ENCODE results near the gene FRMPD4.

FRMPD4 gene

GRCh38 chrX:12372111-12372510 is 233.8 kb downstream of the FRMPD4 start:
- DNase-seq = no peak

GRCh38 chrX:12374286-12374685 is 236.0 kb downstream of the FRMPD4 start:
- no peak for DNase-seq

GRCh38 chrX:12378253-12378652 is 240.0 kb downstream of the FRMPD4 start:
- no peak for DNase-seq

GRCh38 chrX:12378706-12379105 is 240.4 kb downstream of the FRMPD4 start:
- no peak for DNase-seq

GRCh38 chrX:12379671-12380070 is 241.4 kb downstream of the FRMPD4 start:
- DNase-seq = no peak

GRCh38 chrX:12383196-12383595 is 244.9 kb downstream of the FRMPD4 start:
- no peak for DNase-seq

- no peak for DNase-seq
Measured at GRCh38 chrX:12390301-12390700, 252.0 kb downstream of the FRMPD4 start.

GRCh38 chrX:12396584-12396983 is 258.3 kb downstream of the FRMPD4 start:
- DNase-seq = no peak

GRCh38 chrX:12400218-12400617 is 261.9 kb downstream of the FRMPD4 start:
- DNase-seq = no peak

GRCh38 chrX:12401252-12401651 is 263.0 kb downstream of the FRMPD4 start:
- DNase-seq = no peak

GRCh38 chrX:12403474-12404082 is 265.3 kb downstream of the FRMPD4 start:
- no peak for DNase-seq

- DNase-seq = no peak
Measured at GRCh38 chrX:12405306-12405705, 267.0 kb downstream of the FRMPD4 start.

- no peak for DNase-seq
Measured at GRCh38 chrX:12410523-12410922, 272.2 kb downstream of the FRMPD4 start.

GRCh38 chrX:12411831-12412230 is 273.6 kb downstream of the FRMPD4 start:
- DNase-seq = no peak

- DNase-seq = no peak
Measured at GRCh38 chrX:12412561-12412960, 274.3 kb downstream of the FRMPD4 start.

GRCh38 chrX:12419591-12419990 is 281.3 kb downstream of the FRMPD4 start:
- no peak for DNase-seq

GRCh38 chrX:12421918-12422317 is 283.6 kb downstream of the FRMPD4 start:
- DNase-seq = no peak

- no peak for DNase-seq
Measured at GRCh38 chrX:12423346-12423745, 285.1 kb downstream of the FRMPD4 start.

- DNase-seq = no peak
Measured at GRCh38 chrX:12425496-12425895, 287.2 kb downstream of the FRMPD4 start.

- DNase-seq = no peak
Measured at GRCh38 chrX:12426420-12426819, 288.1 kb downstream of the FRMPD4 start.

GRCh38 chrX:12434493-12434892 is 296.2 kb downstream of the FRMPD4 start:
- no peak for DNase-seq

GRCh38 chrX:12439416-12439815 is 301.1 kb downstream of the FRMPD4 start:
- DNase-seq = no peak

- DNase-seq = no peak
Measured at GRCh38 chrX:12440246-12440645, 302.0 kb downstream of the FRMPD4 start.

GRCh38 chrX:12441381-12442128 is 303.3 kb downstream of the FRMPD4 start:
- DNase-seq = no peak

Data from T-helper 2 cell (primary cell).